IPS-NIHi11 (cell line): ENCODE measurements around the gene RNF183.

Experiments used
- DNase-seq: peaks from one replicate; pipeline ENCODE4 v3.0.0; 2012; ENCODE audit warnings: mixed read lengths, low spot score

RNF183 gene, protein sequence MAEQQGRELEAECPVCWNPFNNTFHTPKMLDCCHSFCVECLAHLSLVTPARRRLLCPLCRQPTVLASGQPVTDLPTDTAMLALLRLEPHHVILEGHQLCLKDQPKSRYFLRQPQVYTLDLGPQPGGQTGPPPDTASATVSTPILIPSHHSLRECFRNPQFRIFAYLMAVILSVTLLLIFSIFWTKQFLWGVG

DNA sequence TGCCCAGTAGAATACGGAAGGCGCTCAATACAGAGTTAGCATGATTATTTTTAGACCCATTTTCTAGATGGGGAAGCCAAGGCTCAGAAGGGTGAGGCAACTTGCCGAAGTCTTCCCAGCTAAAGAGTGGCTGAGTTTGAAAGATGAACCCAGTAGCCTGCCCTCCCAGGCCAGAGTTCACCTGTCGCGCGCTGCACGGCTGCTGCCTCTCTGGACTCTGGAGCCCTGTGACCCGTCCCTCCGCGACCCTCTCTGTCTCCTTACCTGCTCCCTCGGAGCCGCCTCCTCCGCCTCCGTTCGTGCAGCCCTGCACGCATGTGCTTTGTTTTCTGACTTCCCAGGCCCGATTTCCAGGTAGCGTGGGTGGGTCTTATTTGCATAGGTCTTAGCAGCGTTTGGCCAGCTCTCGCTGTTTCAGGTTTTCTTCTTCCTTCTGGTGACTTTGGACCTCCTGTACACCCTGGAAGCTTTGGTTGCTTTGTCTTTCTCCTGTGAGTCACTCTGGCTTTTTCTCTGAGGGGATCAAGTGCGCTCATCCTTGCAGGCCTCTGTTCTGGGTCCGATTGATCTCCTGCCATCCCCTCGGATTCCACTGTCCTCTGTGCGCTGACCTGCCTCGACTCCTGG is at the start of gene RNF183:
Gene RNF183, minus strand, starts transcription at position 585 of the 627 bp plus-strand sequence. CDS start 5,192 bp downstream, outside the sequence.
- no peak for DNase-seq

DNA sequence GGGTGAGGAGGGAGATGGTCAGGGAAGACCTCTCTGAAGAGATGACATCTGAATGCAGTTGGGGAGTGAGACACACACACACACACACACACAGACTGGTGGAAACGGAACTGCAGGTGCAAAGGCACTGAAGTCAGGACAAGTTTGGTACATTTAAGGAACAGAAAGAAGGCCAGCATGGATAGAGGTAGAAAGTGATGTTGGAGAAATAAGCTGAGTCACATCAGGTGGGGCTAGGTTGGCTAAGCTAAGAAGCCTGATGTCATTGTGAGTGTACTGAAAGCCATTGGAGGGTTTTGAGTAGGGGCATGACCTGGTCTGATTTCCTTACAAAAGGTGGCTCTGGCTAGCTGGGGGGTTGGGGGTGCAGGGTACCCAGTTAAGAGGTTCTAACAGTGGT is 49.2 kb upstream of the RNF183 start:
- no peak for DNase-seq

DNA sequence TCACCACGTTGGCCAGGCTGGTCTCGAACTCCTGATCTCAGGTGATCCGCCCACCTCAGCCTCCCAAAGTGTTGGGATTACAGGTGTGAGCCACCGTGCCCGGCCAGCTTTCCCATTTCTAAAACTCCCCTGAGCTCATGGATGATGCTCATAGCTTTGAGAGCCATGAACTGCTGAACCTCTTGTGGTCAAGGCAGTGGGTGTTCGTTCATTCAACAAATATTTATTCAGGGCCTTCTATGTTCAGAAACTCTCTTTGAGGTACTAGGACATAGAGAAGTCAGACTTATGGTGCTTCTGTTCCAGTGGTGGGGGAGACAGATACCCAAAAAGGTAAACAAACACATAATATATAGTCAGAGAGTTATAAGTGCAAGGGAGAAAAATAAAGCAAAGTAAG is 48.8 kb upstream of the RNF183 start:
- DNase-seq: no peak

DNA sequence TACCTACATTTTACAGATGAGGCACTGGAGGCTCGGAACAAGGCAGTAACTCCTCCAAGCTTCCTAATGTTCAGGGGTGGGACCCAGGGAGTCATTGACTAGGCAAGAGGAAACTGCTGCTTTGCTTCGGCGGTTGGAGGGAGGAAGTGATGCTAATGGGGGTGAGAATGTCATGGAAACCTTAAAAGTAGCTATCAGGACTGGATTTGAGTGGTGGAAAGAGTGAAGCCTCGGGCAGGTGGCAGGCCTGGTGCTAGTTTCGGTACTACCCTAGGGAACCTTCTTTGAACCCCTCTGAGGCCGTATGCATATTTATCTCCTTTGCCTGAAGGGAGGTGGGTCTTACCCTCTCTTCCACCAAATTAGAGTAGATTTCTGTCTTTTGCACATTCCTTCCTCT is 47.8 kb upstream of the RNF183 start:
- no peak for DNase-seq

DNA sequence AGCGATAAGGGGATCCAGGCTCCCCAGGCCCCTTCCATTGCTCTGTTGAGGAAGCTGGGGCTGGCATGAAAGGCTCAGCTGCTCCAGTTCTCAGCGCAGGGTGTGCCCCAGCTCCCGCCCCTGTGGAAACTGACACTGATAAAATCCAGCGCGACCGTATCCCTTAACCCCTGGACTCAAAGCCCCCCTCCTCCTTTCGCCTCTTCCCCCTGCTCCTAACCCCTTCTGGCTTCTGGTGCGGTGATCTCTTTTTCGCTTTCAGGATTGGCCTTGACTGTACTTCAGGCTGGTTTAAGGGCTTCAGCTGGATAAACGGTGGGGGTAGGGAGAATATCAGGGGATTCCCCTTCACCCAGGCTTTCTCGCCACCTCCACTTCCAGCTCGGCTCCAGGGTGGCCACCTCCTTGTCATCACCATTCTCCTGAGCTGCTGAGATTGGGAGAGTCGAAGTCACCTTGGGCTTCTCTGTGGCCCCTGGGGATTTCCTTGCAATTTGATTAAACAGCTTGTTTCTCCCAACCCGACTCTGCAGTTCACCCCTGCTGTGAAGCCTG is 47.0 kb upstream of the RNF183 start:
- DNase-seq: no peak

DNA sequence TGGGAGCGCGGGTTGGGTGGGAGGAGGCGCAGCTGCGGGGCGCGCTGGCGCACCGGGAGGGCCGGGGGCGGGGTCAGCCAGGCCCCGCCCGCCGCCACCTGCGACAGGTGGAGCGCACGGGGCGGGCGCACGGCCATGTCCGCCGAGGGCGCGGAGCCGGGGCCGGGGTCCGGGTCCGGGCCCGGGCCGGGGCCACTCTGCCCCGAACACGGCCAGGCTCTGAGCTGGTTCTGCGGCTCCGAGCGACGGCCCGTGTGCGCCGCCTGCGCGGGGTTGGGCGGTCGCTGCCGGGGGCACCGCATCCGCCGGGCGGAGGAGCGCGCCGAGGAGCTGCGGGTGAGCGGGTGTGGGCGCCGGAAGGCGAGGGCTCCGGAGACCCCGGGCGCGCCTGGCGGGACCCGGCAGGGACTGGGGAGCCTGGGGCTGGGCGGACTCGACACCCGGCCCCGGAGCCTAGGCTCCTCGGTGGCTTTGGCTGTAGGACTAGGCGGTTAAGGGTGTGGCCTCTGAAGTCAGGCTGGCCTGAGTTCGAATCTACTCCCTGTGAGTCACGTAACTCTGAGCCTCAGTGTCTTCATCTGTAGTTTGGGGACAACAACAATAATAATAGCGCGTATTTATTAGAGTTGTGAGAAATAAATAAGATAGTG is 46.4 kb upstream of the RNF183 start, which contains the start of gene BSPRY:
Gene BSPRY, plus strand, starts transcription at position 97 of the 650 bp plus-strand sequence. Its CDS starts 39 bp downstream, at position 136.
- peak; percentile 93 for DNase-seq

DNA sequence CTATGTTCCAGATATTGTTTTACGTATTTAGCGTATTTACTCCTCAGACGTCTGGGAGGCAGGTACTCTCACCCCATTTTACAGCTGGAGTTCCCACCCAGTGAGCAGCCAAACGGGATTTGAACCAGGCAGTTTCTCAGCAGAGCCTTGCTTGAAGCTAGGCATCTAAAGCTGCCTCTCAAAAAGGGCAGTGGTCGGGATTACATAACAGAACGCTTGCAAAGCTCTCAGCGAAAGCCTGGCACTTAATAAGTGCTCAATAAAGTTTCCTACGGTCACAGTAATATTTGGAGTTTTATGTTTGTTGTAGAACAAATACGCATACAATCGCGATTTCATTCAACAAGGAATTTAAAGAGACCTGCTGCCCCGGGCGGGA is 45.9 kb upstream of the RNF183 start:
- no peak for DNase-seq

DNA sequence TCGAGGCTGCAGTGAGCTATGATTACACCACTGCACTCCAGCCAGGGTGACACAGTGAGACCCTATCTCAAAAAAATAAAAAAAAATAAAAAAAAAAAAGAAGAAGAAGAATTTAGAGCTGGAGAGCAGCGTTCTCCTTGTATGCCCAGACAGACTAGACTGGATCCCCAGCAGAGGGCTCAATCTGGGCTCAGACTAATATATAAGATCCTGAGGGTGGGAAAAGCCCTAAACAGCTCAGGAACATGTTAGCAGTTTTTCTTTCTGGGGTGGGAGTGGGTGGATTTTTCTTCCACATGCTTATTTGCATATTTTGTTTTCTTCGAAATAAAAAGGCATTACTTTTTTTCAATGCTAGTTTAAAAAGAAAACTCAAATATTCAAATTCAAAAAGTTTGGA is 45.3 kb upstream of the RNF183 start:
- DNase-seq: no peak

DNA sequence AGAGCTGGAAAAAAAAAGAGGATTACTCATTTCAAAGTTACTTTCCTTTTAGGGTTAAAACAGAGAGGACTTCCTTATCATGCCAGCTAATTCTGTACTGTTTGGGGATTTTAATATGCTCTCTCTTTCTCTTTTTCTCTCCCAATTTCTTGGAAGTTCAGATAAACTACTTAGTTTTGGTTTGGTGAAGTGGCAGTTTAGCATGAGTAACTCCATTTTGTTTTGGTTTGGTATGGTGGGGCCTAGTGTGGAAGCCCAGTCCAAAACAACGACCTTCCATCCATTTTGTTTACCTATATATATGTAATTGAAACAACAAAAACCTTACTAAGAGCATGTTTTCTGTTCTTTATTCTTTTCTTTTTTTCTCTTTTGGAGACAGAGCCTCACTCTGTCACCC is 42.5 kb upstream of the RNF183 start:
- DNase-seq: no peak

DNA sequence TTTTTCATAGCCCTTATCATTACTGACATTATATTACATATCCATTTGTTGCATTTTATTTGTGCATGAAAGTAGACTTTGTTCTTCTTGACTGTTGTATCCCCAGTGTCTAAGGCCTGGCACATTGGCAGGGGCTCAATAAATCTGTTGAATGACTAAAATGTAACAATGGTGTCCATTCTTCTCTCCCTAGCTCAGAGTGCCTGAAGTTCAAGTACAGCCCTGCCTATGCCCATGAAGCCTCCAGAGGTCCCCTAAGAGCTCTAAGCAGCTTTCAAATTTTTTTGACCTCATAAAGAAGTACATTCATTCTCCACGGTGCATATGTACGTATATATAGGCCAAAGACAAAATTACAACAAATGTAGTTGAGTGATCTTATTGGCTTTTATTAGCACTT is 42.0 kb upstream of the RNF183 start:
- no peak for DNase-seq

DNA sequence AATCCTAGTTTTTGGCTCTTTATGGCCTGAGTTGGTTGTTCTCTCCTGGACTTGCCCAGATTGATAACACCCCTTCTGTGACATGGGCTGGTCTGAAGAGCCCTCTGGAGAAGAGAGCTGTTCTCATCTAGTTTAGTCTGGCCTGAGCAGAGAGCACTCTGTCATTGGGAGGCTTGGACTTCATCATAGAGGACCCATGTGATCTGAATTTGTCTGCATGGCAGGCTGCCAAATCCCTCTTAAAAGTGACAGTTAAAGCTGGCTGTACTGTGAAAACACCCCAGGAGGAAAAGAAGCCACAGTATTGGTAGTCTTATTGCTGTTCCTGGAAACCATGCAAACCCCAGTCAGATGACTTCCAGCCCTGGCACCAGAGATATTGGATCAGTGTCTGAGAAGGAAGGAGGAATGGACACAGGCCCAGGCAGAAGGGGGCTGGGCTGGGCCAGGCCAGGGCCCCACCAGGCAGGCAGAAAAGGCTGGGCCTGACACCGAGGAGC is 40.6 kb upstream of the RNF183 start:
- no peak for DNase-seq

DNA sequence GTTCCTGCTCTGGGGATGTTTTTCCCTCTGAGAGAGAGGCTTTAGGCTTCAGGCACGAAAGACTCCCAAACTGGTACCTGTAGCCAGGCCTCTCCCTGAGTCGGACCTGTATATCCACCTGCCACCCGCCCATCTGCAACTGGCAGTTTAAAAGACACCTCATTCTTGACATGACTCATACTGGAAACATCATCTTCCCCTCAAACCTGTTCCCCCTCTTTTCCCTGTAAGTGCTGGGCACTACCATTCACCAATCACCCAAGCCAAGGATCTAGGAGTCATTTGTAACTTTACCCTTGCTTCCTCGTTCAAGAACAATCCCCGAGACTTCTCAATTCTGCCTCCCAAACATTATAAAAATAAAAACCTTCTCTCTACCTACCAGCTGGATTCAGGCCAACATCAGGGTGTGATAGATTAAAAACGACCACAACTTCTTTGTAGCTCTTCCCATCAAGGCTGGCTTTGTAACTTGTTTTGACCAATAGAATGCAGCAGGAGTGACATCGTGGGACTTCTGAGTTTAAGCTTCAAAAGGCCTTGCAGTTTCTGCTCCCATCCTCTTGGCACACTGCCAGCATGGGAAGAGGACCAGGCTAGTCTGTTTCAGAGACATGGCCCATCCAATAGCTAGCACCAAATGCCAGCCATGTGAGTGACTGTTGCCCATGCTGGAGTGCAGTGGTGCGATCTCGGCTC is 38.7 kb upstream of the RNF183 start:
- peak; percentile 22 for DNase-seq

DNA sequence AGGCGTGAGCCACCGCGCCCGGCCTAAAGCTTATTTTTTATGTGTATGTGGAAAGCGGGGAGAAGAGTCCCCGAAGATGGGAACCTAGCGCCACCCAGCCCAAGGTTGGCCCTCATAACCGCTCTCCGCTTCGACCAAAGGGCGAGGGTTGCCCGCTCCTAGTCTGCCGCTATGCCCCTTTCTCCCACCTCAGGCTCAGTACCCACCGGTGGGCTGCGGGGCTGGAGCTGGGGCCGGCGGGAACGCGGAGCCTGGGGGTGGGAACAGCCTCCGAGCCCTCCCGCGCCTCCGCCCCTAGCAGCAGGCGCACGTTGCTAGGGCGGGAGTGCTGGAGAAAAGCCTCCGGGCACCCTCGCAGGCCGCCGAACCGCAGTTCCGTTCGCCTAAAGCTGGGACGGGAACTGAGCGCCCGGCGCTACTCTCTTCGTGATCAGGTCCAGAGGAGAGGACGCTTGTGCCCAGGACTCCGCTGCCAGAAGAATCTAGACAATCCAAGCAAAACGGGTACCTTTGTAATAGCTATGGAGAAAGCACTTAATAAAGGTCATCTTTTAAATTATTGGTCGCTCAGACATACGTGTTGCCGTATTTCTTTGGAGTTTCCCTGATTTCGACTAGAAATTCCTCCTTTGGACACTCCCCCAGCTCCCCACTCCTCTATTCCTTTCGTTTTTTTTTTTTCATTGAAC is 37.0 kb upstream of the RNF183 start, which contains the start of gene WDR31:
Gene WDR31, minus strand, starts transcription at position 265 of the 689 bp plus-strand sequence. CDS start 8,253 bp downstream, outside the sequence.
- DNase-seq: peak; percentile 95

DNA sequence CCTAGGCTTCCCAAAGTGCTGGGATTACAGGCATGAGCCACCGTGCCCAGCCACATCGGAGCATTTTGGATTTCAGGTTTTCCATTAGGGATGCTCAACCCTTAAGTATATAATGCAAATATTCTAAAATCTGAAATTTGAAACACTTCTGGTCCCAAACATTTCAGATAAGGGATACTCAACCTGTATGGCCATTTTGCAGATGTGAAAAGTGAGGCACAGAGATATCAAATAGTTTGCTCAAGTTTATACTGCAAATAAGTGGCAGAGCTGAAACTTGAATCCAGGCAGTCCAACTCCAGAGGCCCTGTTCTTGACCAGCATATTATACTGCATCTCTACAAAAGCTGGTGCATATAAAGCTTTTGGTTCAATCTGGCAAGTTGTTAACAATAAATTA is 34.5 kb upstream of the RNF183 start:
- no peak for DNase-seq

DNA sequence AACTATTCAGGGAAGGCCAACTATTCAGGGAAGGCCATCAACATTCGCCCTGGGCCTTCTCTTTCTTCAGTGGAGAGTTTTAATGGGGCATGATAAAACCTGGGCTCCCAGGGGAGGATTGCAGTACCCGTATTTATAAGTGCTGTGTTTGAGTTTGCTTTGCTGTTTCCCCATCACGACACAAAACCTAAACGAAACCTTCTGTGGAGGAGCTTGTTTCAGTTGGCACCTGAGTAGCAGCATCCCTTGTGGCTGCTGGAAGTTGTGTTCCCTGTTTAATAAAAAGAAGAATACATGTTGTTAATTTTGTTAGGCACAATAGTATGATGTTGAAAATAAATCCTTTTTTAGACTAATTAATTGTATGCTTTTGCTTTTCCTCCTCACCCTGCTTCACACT is 28.6 kb upstream of the RNF183 start:
- DNase-seq: no peak

DNA sequence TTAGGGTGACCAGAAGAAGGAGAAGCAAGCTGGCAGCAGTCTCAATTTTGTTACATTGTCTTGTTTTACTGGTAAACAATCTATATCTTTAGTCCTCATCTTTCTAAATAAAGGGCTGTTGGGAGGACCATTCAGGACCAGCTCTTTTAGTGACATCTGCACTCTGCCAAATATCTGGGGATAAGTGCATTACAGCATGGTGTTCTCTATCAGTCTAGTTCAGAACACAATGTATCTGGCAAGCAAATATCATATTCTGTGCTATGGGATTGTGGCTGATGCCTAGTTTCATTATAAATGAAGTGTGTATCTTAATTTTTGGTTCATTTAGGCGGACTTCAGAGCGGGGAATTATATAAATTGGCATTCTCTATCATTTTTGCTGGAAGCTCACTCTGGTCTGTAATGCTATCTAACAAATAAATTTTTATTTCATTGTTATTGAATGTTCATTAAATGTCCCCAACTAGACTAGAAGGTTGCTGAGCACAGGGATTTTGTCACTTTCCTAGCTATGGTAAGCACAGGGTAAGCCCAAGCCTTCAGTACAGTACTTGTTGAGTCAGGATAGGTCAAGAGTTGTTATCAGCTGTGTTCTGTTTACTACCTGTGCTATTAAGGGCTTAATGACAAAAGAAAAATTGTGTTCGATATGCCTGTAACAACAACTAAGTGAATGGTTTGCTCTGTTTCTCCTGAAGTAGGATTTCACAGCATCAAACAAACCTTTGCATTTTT is 25.0 kb upstream of the RNF183 start:
- DNase-seq: no peak

DNA sequence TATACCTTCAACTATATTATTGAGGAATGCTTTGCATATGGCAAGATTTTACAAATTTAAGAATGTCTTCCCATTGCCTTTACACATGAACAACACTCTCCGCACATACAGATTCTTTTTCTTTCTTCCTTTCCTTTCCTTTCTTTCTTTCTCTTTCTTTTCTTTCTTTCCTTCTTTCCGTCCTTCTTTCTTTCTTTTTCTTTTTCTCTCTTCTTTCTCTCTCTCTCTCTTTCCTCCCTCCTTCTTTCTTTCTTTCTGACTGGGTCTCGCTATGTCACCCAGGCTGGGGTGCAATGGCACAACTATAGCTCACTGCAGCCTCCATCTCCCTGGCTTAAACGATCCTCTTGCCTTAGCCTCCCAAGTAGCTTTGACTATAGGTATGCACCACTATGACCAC is 23.1 kb upstream of the RNF183 start:
- DNase-seq: no peak

DNA sequence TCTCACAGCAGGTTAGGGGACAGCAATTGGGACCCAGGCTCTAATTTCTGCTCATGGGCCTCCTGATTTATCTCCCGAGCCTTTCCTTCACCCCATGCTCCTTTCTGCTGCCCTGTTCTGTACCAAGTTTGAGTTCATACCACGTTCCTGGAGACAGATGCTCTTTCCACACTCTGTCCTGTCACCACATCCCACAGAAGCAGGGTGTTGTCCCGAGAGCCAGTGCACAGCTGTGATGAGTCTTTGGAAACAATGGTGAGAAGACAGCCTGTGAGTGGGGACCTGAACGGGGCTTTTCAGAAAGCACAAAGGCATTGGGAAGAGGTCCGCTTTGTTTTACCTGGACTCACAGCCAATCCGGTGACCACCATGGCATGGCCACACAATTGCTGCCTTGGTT is 19.5 kb upstream of the RNF183 start:
- no peak for DNase-seq

DNA sequence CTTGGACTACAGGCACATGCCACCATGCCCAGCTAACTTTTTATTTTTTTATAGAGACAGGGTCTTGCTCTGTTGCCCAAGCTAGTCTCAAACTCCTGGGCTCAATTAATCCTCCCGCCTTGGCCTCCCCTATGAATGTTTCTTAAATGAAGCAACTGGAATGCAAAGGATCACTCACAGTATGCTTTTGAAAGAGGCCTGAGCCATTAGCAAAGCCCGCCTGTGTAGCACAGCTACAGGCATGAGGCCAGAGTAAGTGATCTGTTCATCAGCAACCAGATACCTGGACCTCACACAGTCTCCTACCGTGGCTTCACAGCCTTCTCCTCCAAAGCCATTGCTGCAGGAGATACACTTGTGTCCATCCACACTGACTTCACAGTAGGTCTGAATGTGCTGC is 16.9 kb upstream of the RNF183 start:
- no peak for DNase-seq

DNA sequence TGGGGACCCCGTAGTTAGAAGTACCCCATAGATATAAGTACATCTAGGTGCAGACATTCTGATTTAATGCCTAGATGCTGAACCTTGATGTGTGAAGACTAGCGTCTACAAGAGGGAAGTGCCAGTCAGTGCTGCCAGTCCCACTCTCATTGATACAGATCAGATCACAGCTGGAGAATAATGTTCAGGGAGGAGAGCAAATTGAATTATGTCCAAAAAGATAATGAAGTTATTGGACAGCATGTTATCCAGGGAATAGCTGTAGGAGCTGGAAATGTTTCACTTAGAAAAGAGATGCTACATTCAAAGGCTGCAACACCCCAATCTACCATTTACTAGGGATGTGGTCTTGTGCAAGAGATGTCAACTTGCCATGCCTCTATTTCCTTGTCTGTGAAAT is 15.9 kb upstream of the RNF183 start:
- DNase-seq: no peak

DNA sequence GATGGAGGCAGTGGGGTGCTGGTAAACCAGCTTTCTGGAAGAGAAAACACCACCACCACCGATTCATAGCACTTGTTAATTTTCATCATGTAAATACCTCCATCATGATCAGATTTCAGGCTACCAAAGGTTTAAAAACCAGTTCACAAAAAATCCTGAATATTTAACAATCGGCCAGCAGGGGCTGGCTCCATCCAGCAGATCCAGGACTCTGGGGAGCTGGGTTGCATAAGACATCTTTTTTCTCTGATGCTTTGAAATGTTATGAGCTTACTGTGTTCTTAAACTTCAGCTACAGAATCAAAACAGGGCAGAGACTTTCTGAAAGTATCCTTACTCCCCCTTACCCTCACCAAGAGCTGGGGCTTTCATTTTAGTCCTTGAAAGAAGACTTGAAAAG is 14.6 kb upstream of the RNF183 start:
- DNase-seq: no peak
